NOMO-1 treated with dmso at 0.1 percent for 144 hours (cell line): ENCODE results near the gene SUN1.
"Not testable (repeated sequence)": the region's sequence is repeated elsewhere in the genome, so short reads cannot be mapped to it uniquely, and the experiment has no call there.

Experiments used
- DNase-seq: peaks from one replicate; lab custom pipeline; 2025; ENCODE audit not compliant: unreplicated experiment; lab: John Stamatoyannopoulos, UW

The SUN1 gene

DNA sequence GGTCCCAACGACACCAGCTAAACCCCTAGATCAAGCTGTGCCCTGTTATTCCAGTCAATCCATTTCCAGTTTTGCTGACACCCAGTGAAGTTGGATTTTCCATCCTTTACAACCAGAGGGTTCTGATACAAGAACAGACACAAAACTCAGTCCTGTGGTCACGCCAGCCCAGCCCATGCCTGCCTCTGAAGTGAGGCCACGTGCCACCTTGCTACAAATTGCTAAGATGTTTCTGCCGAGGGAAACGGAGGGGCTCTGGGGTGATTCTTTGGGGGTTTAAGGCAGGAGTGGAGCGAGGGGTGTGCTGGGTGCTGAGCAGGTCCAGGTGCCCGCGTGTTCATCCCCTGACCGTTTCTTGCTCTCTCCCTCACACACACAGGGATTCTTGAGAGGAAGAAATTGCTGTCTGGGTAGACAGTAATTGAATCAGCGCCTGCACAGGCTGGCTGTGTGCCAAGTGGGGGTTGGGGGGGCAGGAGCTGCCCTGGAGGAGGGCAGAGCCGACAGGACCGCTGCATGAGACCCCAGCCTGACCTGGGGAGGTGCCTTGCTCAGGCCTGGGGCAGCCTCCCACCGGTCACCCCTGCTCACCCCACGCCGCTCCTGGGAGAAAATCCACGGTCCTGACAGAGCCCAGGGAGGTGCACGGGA lies 84.1 kb downstream of the SUN1 start:
- no peak for DNase-seq

GRCh38 chr7:917255-918117 lies 85.2 kb downstream of the SUN1 start:
- no peak for DNase-seq

- no peak for DNase-seq
Measured at GRCh38 chr7:918118-918425, 85.8 kb downstream of the SUN1 start.

DNA sequence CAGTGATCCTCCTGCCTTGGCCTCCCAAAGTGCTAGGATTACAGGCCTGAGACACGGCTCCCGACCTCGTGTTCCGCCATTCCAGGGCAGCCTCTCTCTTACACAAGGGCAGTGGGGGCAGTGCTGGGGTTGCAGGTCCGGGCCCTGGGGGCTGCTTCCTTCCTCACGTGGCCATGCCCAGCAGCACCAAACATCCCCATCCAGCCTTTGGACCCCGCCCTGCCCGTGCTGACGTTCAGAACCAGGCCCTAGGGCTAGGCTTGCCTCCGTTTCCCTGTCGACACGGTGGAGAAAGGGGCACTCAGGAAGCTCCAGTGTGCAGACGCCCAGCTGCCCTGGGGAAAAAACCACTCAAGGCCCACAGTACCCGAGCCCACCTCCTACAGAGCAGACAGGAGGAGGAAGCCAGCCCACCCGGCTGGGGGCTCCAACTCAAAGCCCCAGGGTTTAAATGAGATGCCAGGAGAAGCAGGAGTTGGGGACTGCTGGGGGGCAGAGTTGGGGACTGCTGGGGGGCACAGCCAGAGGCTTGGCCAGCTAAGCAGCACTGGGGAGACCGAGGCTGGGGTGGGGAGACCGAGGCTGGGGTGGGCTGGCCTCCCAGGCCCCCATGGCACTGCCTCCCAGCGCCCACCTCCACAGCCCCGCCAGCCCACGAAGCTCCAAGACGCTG lies 86.3 kb downstream of the SUN1 start:
- no peak for DNase-seq

DNA sequence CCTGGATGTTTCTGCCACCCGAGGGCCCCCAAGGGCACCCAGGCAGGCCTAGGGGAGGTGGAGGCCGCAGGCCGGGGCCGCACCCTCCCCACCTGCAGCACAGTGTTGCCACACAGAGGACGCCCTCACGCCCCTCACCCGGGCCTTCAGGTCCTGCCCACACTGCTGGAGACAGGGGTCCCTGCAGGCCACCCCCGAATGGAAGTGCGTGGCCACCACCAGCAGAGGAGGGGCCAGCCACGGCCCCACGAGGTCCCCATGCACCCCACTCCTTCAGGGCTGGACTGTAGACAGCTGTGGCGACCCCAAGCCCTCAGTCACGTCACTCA lies 86.8 kb downstream of the SUN1 start:
- no peak for DNase-seq

- DNase-seq = no peak
Measured at GRCh38 chr7:919924-920341, 87.7 kb downstream of the SUN1 start.

- no peak for DNase-seq
Measured at GRCh38 chr7:920351-921070, 88.2 kb downstream of the SUN1 start.

- no peak for DNase-seq
Measured at GRCh38 chr7:921071-921461, 88.8 kb downstream of the SUN1 start.

DNA sequence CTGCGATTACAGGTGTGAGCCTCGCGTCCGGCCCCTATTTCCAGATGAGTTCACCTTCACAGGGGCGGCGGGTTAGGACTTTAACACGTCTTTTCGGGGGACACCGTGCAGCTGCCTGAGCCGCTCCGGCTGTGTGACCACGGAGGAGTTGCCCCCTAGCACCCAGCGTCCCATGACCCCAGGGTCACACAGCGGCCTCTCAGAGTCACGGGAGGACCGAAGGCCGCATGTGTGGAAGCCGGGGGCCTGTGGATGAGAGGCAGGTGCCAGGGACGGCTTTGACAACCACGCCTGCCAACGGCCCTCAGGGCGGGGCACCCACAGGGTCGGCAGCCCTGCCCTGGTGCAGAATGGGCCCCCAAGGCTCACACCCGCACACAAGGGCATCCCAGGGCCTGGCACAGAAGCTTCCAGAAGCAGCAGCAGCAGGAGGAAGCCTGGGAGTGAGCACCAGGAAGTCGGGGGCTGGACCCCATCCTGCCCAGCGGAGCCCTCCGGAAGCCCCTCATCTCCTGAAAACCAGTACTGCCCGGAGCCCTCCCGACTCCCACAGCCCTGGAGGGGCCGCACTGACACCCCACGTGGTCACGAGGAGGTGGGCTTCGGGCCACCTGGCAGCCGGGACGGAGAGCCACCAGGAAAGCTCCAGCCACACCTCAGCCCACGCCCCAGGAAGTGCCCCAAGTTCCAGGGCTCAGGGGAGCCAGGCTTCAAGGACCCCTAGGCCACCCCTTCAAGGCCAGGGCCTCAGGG lies 89.5 kb downstream of the SUN1 start:
- no peak for DNase-seq

DNA sequence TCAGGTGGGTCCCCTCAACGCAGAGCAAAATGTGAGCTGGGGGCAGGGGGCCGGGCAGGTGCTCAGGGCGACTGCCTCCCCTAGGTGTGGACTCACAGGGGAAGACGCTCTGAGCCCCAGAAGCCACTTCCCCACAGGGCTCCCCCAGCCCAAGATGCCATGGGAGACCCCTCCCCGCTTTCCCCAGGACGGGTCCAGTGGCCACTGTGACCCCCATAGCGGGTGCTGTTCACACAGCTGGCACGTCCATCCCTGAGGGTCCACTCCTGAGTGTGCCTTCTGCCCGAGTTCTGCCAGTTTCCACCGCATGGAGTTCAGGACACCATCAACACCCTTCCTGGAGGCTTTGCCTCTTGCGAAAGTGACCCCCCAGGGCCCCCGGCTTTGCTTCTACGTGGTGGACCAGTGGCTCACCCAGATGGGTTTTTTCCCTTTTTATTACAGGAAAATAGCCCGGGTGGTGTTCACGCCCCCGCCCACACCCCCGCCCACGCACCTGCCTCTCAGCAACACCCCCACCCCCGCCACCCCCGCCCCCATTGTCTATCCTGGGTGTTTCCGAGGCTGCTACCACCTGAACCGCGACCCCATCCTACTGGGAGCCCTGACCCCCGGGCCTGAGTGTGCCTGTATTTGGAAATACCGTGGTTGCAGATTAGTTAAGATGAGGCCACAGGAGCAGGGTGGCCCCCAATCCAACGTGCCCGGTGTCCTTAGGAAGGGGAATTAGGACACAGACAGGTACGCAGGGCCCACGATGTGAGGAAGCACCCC lies 90.2 kb downstream of the SUN1 start:
- no peak for DNase-seq

GRCh38 chr7:923108-924041 lies 91.1 kb downstream of the SUN1 start:
- peak; percentile 93 for DNase-seq

- not testable (repeated sequence) for DNase-seq
Measured at GRCh38 chr7:924042-924441, 91.8 kb downstream of the SUN1 start.
